GM18907 (cell line): Measurements from ENCODE around the gene CEP97.
"Not testable (repeated sequence)": the region's sequence is repeated elsewhere in the genome, so short reads cannot be mapped to it uniquely, and the experiment has no call there.

Experiments used
- ATAC-seq: cut with Tn5 transposase; IDR thresholded peaks from one replicate; pipeline ENCODE4 v1.9.1; 2021; ENCODE audit warnings: mild to moderate bottlenecking, moderate library complexity; ENCODE audit not compliant: unreplicated experiment

Gene CEP97

DNA sequence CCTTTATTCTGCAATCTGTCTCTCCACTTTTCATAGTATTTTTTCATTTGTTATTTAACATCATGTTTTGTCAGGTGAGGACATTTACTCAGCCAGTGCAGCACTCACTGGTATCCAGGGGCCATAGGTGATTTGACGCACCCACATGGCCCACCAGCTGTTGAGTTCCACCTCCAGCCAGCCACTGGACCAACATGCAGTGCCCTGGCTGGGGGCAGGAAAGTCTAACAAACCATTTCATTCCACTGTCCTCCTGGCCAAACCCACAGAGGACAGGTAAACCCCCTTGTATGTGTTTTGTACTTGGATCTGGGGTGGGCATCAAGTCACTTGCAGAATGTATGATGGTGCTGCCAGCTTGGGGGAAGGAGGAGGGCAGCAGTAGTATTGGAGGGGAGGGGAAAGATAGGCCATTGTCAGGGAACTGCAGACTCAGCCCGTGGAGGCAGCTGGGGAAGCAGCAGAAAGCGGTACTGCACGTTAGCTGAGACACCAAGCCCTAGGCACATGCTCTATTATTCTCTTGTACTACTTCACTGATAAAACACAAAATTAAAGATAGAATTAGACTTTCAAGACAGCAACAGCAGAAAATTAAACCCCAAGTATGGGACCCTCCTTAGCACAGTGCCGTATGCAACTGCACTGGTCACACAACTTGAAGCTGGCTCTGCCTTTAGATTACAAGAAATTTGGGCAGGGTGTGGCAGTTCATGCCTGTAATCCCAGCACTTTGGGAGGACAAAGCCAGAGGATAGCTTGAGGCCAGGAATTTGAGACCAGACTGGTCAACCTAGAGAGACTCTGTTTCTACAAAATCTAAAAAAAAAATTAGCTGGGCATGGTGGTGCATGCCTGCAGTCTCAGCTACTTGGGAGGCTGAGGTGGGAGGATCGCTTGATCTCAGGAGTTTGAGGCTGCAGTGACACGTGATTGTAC lies 22.4 kb upstream of the CEP97 start:
- peak; percentile 27 for ATAC-seq

GRCh38 chr3:101702726-101703125 lies 21.7 kb upstream of the CEP97 start:
- no peak for ATAC-seq

- ATAC-seq: no peak
Observed at GRCh38 chr3:101703169-101703568, 21.2 kb upstream of the CEP97 start.

DNA sequence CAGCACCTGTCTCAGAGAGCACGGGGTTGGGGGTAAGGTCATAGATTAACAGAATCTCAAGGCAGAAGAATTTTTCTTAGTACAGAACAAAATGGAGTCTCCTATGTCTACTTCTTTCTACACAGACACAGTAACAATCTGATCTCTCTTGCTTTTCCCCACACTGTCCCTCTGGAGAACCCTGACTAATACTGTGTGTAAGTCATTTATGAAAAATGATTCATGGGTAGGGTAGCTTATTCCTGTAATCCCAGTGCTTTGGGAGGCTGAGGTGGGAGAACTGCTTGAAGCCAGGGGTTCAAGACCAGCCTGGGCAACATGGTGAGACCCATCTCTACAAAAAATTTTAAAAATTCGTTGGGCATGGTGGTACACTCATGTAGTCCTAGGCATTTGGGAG lies 19.8 kb upstream of the CEP97 start:
- not testable (repeated sequence) for ATAC-seq

DNA sequence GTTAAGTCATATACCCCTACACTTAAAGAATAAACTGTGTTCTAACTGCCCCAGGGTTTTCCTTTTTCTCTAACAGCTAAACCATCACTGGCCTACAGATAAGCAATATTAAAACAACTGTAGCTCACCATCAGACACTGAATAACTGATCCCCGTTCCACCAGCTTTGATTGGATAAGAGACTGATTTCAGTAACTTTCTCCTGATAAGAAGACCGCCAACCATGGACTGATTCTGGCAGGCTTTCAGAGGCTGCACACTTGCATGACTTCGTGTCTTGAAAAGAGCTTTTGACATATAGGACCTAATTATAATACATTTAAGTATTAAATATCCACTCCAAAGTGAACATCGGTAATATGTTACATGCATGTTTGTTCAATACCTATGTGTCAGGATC lies 15.3 kb upstream of the CEP97 start:
- ATAC-seq: no peak

DNA sequence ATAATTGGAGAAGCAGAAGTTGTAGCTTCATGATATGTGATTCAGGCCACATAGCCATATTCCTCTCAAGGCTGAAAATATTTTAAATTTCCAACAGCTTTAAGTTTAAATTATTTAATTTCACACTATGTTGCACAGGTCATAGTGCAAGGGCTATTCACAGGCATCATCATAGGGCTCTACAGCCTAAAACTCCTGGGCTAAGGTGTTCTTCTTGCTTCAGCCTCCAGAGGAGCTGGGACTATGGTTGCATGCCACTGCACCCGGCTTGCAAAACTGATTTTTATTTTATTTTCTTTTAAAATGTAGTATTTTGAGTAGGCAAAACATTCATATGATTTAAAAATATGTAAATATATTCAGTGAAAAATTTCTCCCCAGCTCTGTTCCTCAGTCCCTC lies 6.0 kb upstream of the CEP97 start:
- ATAC-seq: no peak

GRCh38 chr3:101719604-101720185 lies 4.7 kb upstream of the CEP97 start:
- ATAC-seq: no peak

DNA sequence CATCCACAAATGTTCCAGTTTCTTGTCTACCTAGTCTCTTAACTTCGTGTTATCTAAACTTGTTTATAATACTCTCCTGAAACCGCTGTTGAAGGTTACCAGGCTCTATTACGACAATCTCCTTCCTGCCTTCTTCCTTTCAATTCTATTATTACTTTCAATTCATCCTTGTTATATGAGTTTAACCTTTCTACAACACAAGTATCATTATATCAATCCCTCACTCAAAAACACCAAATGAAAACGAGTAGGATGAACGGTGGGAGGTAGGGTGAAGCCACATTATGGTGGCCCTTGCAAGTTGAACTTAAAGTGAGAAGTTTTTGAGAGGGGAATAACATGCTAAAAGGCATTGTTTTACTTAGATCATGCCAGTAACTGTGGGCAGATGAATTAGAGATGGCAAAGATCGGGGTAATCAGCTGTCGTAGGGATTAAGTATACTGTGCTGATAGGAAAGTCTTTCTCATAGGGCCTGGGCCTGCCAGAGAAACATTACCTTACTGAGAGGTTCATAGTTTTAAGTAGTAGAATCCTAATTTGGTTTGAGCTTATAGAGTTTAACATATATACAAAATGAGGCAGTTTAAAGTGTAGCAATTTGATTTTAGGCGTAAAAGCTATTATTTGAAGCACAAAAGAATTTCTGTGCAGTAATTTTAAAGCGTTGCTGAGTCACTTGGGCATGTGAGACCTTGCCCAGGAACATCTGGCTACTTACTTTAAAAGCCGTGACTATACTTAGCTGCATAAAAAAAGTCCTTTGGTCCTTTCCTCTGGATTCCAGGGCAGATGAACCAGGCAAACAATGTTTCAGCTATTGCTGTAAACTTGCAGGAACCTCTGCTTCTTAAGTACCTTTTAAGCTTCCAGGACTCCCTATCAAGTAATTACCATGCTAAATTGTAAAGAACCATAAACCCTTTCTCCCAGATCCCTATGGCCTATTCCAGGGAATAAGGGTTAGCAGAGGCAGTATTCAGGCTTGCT lies 3.3 kb upstream of the CEP97 start:
- no peak for ATAC-seq

DNA sequence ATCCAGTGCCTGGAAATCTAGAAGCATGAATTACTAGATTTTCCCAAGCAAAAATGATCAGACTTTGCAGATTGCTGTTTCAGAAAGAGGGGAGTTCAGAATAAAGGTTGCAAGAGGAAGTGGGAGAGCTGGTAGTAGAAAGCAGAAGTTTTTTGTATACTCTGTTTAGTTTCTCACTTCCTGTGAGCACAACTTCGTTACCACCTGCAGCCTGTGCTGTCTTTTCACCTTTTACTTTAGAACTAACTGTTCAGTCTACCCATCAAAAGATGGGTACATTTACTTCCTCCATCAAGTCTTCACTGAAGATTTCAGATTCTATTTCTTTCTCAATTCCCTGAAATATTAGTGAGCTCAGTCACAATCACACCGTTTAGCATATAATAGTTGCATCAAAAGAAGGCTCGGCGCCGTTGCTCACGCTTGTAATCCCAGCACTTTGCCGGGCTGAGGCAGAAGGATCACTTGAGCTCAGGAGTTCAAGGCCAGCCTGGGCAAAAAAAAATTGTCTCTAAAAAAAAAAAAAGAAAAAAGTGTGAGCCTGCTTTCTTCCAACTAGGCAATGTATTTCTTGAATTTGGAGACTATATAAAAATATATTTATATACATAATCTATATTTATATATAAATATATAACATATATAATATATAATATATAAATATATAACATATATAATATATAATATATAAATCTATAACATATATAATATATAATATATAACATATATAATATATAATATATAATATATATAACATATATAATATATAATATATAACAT lies 1.8 kb upstream of the CEP97 start:
- peak; percentile 60 for ATAC-seq

GRCh38 chr3:101725194-101725889 lies 928 bp downstream of the CEP97 start:
- peak; percentile 26 for ATAC-seq

GRCh38 chr3:101725890-101726275 lies 1.5 kb downstream of the CEP97 start:
- ATAC-seq: no peak

GRCh38 chr3:101729586-101729985 lies 5.2 kb downstream of the CEP97 start:
- ATAC-seq: no peak

- no peak for ATAC-seq
Observed at GRCh38 chr3:101730839-101731238, 6.4 kb downstream of the CEP97 start.

DNA sequence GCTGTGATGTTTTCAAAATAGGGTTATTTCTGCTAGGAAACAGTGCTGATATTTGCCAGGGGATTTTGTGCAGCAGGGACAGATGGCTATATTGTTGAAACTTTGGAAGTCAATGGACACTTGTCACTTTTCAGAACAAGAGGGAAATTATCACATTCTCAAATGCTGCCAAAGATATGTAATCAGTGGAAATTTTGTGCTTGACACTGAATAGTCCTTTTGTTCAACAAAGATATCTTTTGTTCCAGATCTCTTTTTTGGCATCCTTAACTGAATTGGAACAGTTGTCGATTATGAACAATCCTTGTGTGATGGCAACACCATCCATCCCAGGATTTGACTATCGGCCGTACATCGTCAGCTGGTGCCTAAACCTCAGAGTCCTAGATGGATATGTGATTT lies 7.8 kb downstream of the CEP97 start:
- no peak for ATAC-seq

DNA sequence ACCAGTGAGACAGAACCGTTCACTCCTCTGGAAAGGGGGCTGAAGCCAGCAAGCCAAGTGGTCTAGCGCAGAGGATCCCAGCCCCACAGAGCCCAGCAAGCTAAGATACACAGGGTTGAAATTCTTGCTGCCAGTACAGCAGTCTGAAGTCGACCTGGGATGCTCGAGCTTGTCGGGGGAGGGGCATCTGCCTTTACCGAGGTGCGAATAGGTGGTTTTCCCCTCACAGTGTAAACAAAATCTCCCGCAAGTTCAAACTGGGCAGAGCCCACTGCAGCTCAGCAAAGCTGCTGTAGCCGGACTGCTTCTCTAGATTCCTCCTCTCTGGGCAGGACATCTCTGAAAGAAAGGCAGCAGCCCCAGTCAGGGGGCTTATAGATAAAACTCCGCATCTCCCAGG lies 11.4 kb downstream of the CEP97 start:
- no peak for ATAC-seq

DNA sequence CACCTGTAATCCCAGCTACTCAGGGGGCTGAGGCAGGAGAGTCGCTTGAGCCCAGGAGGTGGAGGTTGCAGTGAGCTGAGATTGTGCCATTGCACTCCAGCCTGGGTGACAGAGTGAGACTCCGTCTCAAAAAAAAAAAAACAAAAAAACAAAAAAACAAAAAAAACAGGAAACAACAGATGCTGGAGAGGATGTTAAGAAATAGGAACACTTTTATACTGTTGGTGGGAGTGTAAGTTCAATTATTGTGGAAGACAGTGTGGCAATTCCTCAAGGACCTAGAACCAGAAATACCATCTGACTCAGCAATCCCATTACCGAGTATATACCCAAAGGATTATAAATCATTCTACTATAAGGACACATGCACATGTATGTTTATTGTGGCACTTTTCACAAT lies 17.5 kb downstream of the CEP97 start:
- not testable (repeated sequence) for ATAC-seq

DNA sequence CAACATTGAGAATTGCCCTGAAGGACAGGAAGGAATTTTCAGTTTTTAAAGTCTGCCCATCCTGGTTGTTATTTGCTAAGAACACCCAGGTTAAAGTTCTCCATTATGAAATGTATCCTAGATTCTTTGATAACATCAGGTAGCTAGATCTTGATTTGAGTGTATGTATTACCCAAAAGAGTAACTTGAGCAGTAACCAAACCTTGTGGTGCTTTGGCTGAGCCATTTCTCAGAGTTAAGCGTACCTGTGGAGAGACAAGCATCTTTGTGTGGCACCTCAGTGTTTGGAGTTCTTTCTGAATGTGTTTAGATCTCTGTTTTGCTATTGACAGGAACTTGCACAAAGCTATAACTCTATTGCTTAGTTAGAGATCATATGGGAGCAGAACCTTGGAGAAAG lies 20.4 kb downstream of the CEP97 start:
- no peak for ATAC-seq

DNA sequence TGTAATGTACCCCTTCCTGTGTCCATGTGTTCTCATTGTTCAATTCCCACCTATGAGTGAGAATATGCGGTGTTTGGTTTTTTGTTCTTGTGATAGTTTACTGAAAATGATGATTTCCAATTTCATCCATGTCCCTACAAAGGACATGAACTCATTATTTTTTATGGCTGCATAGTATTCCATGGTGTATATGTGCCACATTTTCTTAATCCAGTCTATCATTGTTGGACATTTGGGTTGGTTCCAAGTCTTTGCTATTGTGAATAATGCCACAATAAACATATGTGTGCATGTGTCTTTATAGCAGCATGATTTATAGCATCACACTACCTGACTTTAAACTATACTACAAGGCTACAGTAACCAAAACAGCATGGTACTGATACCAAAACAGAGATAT lies 21.5 kb downstream of the CEP97 start:
- not testable (repeated sequence) for ATAC-seq

- not testable (repeated sequence) for ATAC-seq
Observed at GRCh38 chr3:101753386-101754113, 29.1 kb downstream of the CEP97 start.
